SK-N-SH (cell line): ENCODE data around the gene IFNGR1. TPM values are rescaled to one million over a fixed set of nuclear protein-coding genes. Genes with fewer than 3 reads are reported as not detected.

Source experiments
- CTCF ChIA-PET: fragments of 300-600, 350-600 bp; formaldehyde crosslinking; extraction: SDS; loops from one replicate; lab custom pipeline; 2021; lab: Yijun Ruan, JAX
- POLR2A ChIA-PET: fragments of 350-600 bp; sonication (Branson Sonifier 250); formaldehyde crosslinking; extraction: SDS; loops from one replicate; lab custom pipeline; 2020; ENCODE audit warnings: antibody characterized with exemption, inconsistent platforms; lab: Yijun Ruan, JAX
- DNase-seq: peaks from one replicate; pipeline ENCODE4 v3.0.0; 2012
- H2AFZ ChIP-seq: fragments of 200-600 bp; sonication (generic); 2 replicates; pipeline ENCODE4 v1.8.1; 2016; ENCODE audit warnings: antibody characterized with exemption, mild to moderate bottlenecking, low read depth
- H3F3A ChIP-seq: fragments of 200-600 bp; sonication (generic); replicated peaks from 2 replicates; pipeline ENCODE3; 2016; ENCODE audit warnings: antibody characterized with exemption, mild to moderate bottlenecking; ENCODE audit not compliant: insufficient read depth
- H3K27ac ChIP-seq, 2 experiments: fragments of 200-500 bp in 1 of 2; fragments of 200-600 bp in 1 of 2; sonication (Bioruptor generic) in 1 of 2; sonication (generic), shearing (Covaris generic) in 1 of 2; 2 replicates each; pipeline versions ENCODE4 v1.5.1 to v1.6.1; 2014 to 2016; ENCODE audit warnings: low read depth in 2 of 2, inconsistent platforms in 1 of 2, low read length in 1 of 2, mild to moderate bottlenecking in 1 of 2, mixed read lengths in 1 of 2
- H3K27me3 ChIP-seq: fragments of 200-600 bp; sonication (generic), shearing (Covaris generic); 2 replicates; pipeline ENCODE4 v1.6.1; 2016; ENCODE audit warnings: mixed run types; ENCODE audit not compliant: insufficient read depth
- H3K36me3 ChIP-seq, 2 experiments: fragments of 200-500 bp in 1 of 2; fragments of 200-600 bp in 1 of 2; sonication (Bioruptor generic) in 1 of 2; sonication (generic) in 1 of 2; replicated peaks in 1 of 2; 2 replicates each; pipeline versions ENCODE3 to v1.5.1; 2014 to 2016; ENCODE audit warnings: low read length in 1 of 2, mild to moderate bottlenecking in 1 of 2; ENCODE audit not compliant: insufficient read depth in 2 of 2, control insufficient read depth in 1 of 2
- H3K4me1 ChIP-seq, 2 experiments: fragments of 200-500 bp in 1 of 2; fragments of 200-600 bp in 1 of 2; sonication (Bioruptor generic) in 1 of 2; sonication (generic), shearing (Covaris generic) in 1 of 2; 2 replicates each; pipeline versions ENCODE4 v1.5.1 to v1.6.1; 2014 to 2016; ENCODE audit warnings: low read depth in 1 of 2, low read length in 1 of 2, mixed run types in 1 of 2; ENCODE audit not compliant: insufficient read depth in 2 of 2, control insufficient read depth in 1 of 2
- H3K4me2 ChIP-seq: fragments of 200-600 bp; sonication (generic), shearing (Covaris generic); 2 replicates; pipeline ENCODE4 v1.6.1; 2017; ENCODE audit warnings: mixed run types
- H3K4me3 ChIP-seq, 2 experiments: fragments of 200-500 bp in 1 of 2; fragments of 200-600 bp in 1 of 2; sonication (Bioruptor generic) in 1 of 2; sonication (generic), shearing (Covaris generic) in 1 of 2; 2 replicates each; pipeline versions ENCODE4 v1.5.1 to v1.8.1; 2014 to 2016; ENCODE audit warnings: low read depth in 2 of 2, inconsistent platforms in 1 of 2, low read length in 1 of 2, mild to moderate bottlenecking in 1 of 2, mixed read lengths in 1 of 2, moderate library complexity in 1 of 2
- H3K79me2 ChIP-seq: fragments of 200-600 bp; sonication (generic); 2 replicates; pipeline ENCODE4 v1.8.1; 2017; ENCODE audit warnings: mild to moderate bottlenecking; ENCODE audit not compliant: insufficient read depth
- H3K9ac ChIP-seq: fragments of 200-600 bp; sonication (generic); 2 replicates; pipeline ENCODE4 v1.6.1; 2017; ENCODE audit warnings: mixed run types
- H3K9me2 ChIP-seq: fragments of 200-600 bp; sonication (generic); 2 replicates; pipeline ENCODE4 v1.6.1; 2017; ENCODE audit warnings: mixed run types
- H3K9me3 ChIP-seq: fragments of 200-600 bp; sonication (generic); 2 replicates; pipeline ENCODE4 v1.6.1; 2017; ENCODE audit warnings: mixed run types, mild to moderate bottlenecking, moderate library complexity
- H4K20me1 ChIP-seq: fragments of 200-600 bp; sonication (generic); 2 replicates; pipeline ENCODE4 v1.6.1; 2017; ENCODE audit warnings: mild to moderate bottlenecking, mixed run types; ENCODE audit not compliant: insufficient read depth
- EP300 ChIP-seq, 2 experiments: IDR thresholded peaks; 2 replicates each; pipeline versions ENCODE4 v1.4.0 to v1.6.1; 2012; ENCODE audit warnings: borderline replicate concordance in 1 of 2, low read depth in 1 of 2, low read length in 1 of 2
- EZH2phosphoT487 ChIP-seq: fragments of 200-600 bp; sonication (generic); IDR thresholded peaks from 2 replicates; pipeline ENCODE4 v1.6.1; 2017; ENCODE audit warnings: low read depth, mixed run types, mild to moderate bottlenecking, antibody characterized with exemption, moderate library complexity, borderline replicate concordance
- FOSL2 ChIP-seq: IDR thresholded peaks from 2 replicates; pipeline ENCODE4 v1.4.0; 2012; ENCODE audit warnings: low read depth, mild to moderate bottlenecking, moderate library complexity, borderline replicate concordance
- GABPA ChIP-seq: IDR thresholded peaks from 2 replicates; pipeline ENCODE4 v1.4.0; 2012; ENCODE audit warnings: low read depth, mild to moderate bottlenecking
- GATA2 ChIP-seq: sonication (generic); formaldehyde crosslinking; IDR thresholded peaks from 2 replicates; pipeline ENCODE4 v1.5.0; 2020; ENCODE audit warnings: mild to moderate bottlenecking, missing genetic modification reagents
- JUND ChIP-seq: IDR thresholded peaks from 2 replicates; pipeline ENCODE4 v1.4.0; 2012
- MEF2A ChIP-seq: IDR thresholded peaks from 2 replicates; pipeline ENCODE4 v1.4.0; 2012; ENCODE audit warnings: low read depth, borderline replicate concordance
- NRF1 ChIP-seq: IDR thresholded peaks from 2 replicates; pipeline ENCODE4 v1.6.1; 2012; ENCODE audit warnings: low read depth, mild to moderate bottlenecking, low read length
- RCOR1 ChIP-seq: fragments of 150-350 bp; IDR thresholded peaks from 2 replicates; pipeline ENCODE4 v1.6.1; 2017; ENCODE audit warnings: antibody characterized with exemption, low read length
- RXRA ChIP-seq: IDR thresholded peaks from 2 replicates; pipeline ENCODE4 v1.4.0; 2012; ENCODE audit warnings: low read depth, mild to moderate bottlenecking, borderline replicate concordance
- SIN3A ChIP-seq: IDR thresholded peaks from 2 replicates; pipeline ENCODE4 v1.6.1; 2012; ENCODE audit warnings: low read depth, mild to moderate bottlenecking, low read length, moderate library complexity, borderline replicate concordance
- TAF1 ChIP-seq: IDR thresholded peaks from 2 replicates; pipeline ENCODE4 v1.6.1; 2012; ENCODE audit warnings: low read depth, mild to moderate bottlenecking, low read length, moderate library complexity, borderline replicate concordance
- TCF12 ChIP-seq: IDR thresholded peaks from 2 replicates; pipeline ENCODE4 v1.4.0; 2012
- TEAD4 ChIP-seq: IDR thresholded peaks from 2 replicates; pipeline ENCODE4 v1.4.0; 2012; ENCODE audit warnings: mild to moderate bottlenecking, borderline replicate concordance; ENCODE audit not compliant: insufficient read depth
- YY1 ChIP-seq: IDR thresholded peaks from 2 replicates; pipeline ENCODE4 v1.4.0; 2012; ENCODE audit warnings: low read depth, mild to moderate bottlenecking
- ZBTB33 ChIP-seq: IDR thresholded peaks from 2 replicates; pipeline ENCODE4 v1.4.0; 2012; ENCODE audit warnings: low read depth, borderline replicate concordance
- WGBS: methylation state at CpG from one replicate; pipeline ENCODE4 v1.1.6; 2017; ENCODE audit warnings: low lambda C conversion rate; 5-methylcytosine and 5-hydroxymethylcytosine counted together
- polyA plus RNA-seq, 3 experiments: library from polyadenylated mRNA; depleted of rRNA; stranded (reverse); fragments of >200 nt; gene quantifications; 2 replicates each; pipeline ENCODE4 v1.2.3, GENCODE V29; 2012
- TF ChIP-seq, protein P1 (sequence below): fragments of 200-600 bp; sonication (generic); IDR thresholded peaks from 2 replicates; pipeline ENCODE4 v1.6.1; 2017; ENCODE audit warnings: antibody characterized with exemption, mild to moderate bottlenecking, moderate library complexity
- TF ChIP-seq, protein P2 (sequence below): IDR thresholded peaks from 2 replicates; pipeline ENCODE4 v1.6.1; 2012; ENCODE audit warnings: mild to moderate bottlenecking, low read depth, low read length, moderate library complexity

IFNGR1 gene
- polyA plus RNA-seq, 1 of the 3 experiments (the other 2 are of a cell fraction), result 11.5 TPM

DNA sequence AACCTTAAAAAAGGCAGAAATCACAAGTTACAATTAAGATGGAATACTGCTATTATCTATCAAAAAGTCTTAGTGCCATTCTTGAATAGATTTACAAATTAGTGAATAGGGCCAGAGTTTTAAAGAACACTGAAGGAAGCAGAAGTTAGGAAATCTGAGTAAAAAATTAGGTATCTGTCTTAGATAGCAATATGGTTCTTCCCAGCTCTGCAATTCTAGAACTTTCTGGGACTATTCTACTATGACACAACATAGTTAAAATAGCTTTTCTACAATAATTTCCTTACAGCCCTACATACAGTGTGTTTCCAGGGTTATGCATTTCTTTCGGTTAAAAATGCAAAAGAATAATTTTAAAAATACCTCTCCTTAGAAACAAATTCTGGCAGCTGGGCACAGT is 18.2 kb downstream of the IFNGR1 start:
- Histone ChIP-seq H3K36me3 (peaks cover 43 to 78% of the 10 kb centered on the region in 2 experiments), H3K9me3 (no peaks in the 10 kb centered on the region), H3K27ac (no peak overlapping the region), H3K4me1 (no peaks in the 10 kb centered on the region), H3K4me3 (no peak overlapping the region), H4K20me1 (no peaks in the 10 kb centered on the region), H3K79me2 (no peaks in the 10 kb centered on the region), H3K9ac (no peak overlapping the region), H3K27me3 (no peaks in the 10 kb centered on the region), H3F3A (peaks cover 4% of the 10 kb centered on the region), H3K4me2 (no peak overlapping the region), H2AFZ (no peak overlapping the region), H3K9me2 (no peaks in the 10 kb centered on the region)
- no peak for TF ChIP-seq SIN3A
- no peak for TF ChIP-seq TEAD4
- no peak for TF ChIP-seq GABPA
- TF ChIP-seq NRF1, result no peak
- no peak for TF ChIP-seq EP300 (IDR thresholded peaks at IDR 0.05; ENCODE audit: borderline replicate concordance in 1 of 2, low read depth in 1 of 2, low read length in 1 of 2)
- TF ChIP-seq ZBTB33, result no peak
- TF ChIP-seq, protein P1, sequence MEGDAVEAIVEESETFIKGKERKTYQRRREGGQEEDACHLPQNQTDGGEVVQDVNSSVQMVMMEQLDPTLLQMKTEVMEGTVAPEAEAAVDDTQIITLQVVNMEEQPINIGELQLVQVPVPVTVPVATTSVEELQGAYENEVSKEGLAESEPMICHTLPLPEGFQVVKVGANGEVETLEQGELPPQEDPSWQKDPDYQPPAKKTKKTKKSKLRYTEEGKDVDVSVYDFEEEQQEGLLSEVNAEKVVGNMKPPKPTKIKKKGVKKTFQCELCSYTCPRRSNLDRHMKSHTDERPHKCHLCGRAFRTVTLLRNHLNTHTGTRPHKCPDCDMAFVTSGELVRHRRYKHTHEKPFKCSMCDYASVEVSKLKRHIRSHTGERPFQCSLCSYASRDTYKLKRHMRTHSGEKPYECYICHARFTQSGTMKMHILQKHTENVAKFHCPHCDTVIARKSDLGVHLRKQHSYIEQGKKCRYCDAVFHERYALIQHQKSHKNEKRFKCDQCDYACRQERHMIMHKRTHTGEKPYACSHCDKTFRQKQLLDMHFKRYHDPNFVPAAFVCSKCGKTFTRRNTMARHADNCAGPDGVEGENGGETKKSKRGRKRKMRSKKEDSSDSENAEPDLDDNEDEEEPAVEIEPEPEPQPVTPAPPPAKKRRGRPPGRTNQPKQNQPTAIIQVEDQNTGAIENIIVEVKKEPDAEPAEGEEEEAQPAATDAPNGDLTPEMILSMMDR, result no peak
- TF ChIP-seq, protein P2, sequence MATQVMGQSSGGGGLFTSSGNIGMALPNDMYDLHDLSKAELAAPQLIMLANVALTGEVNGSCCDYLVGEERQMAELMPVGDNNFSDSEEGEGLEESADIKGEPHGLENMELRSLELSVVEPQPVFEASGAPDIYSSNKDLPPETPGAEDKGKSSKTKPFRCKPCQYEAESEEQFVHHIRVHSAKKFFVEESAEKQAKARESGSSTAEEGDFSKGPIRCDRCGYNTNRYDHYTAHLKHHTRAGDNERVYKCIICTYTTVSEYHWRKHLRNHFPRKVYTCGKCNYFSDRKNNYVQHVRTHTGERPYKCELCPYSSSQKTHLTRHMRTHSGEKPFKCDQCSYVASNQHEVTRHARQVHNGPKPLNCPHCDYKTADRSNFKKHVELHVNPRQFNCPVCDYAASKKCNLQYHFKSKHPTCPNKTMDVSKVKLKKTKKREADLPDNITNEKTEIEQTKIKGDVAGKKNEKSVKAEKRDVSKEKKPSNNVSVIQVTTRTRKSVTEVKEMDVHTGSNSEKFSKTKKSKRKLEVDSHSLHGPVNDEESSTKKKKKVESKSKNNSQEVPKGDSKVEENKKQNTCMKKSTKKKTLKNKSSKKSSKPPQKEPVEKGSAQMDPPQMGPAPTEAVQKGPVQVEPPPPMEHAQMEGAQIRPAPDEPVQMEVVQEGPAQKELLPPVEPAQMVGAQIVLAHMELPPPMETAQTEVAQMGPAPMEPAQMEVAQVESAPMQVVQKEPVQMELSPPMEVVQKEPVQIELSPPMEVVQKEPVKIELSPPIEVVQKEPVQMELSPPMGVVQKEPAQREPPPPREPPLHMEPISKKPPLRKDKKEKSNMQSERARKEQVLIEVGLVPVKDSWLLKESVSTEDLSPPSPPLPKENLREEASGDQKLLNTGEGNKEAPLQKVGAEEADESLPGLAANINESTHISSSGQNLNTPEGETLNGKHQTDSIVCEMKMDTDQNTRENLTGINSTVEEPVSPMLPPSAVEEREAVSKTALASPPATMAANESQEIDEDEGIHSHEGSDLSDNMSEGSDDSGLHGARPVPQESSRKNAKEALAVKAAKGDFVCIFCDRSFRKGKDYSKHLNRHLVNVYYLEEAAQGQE, result no peak
- no peak for TF ChIP-seq RXRA
- no peak for TF ChIP-seq FOSL2
- no peak for TF ChIP-seq TAF1
- TF ChIP-seq TCF12, result no peak
- no peak for TF ChIP-seq JUND
- TF ChIP-seq RCOR1, result no peak
- TF ChIP-seq YY1, result no peak
- no peak for TF ChIP-seq MEF2A
- TF ChIP-seq EZH2phosphoT487, result no peak
- no peak for TF ChIP-seq GATA2 (CRISPR knock-in tag)
- 100% methylated on average over 1 of the region's 1 CpG for WGBS
- CTCF ChIA-PET, result interaction anchor here (0.9 to 3.3 kb wide), 3 partner anchors 12 to 355 kb away, joined by 3 to 11 read pairs (median 4); no protein-coding TSS in a partner anchor
- DNase-seq, result no peak
- POLR2A ChIA-PET, result no interaction called here
